Vagina (tissue), 2 donors: ENCODE measurements around the gene STH.

ENCODE experiments used
- CTCF ChIP-seq, 3 experiments: fragments of 450-650 bp in 2 of 3; fragments of 200-600 bp in 1 of 3; sonication (generic) in 1 of 3; IDR thresholded peaks; one replicate each; pipeline ENCODE4 v1.5.1; 2017 to 2019; ENCODE audit warnings: antibody characterized with exemption in 3 of 3, mild to moderate bottlenecking in 2 of 3, moderate library complexity in 2 of 3
- POLR2A ChIP-seq, 2 donors: fragments of 450-650 bp; IDR thresholded peaks; one replicate each; pipeline ENCODE4 v1.6.1; 2017; ENCODE audit warnings: antibody characterized with exemption in 2 of 2, mild to moderate bottlenecking in 2 of 2, moderate library complexity in 2 of 2

GRCh38 chr17:45973099-45973780, 25.8 kb upstream of the STH start:
- no peak for TF ChIP-seq POLR2A (IDR thresholded peaks at IDR 0.05)
- TF ChIP-seq CTCF (IDR thresholded peaks at IDR 0.05), result no peak
